ENCODE measurements around the gene PTX4.

Gene PTX4

GRCh38 chr16:1534021-1535020, 45.6 kb upstream of the PTX4 start:
- in situ Hi-C loops (cut with HindIII; ENCODE audit: low sequenced_read_pairs), result no loop called here
- no peak for DNase-seq (ENCODE audit: low read depth)
- no peak overlapping the region for H3K4me3 ChIP-seq (ENCODE audit: low read depth, low read length)
- no peak for TF ChIP-seq CTCF (IDR thresholded peaks at IDR 0.05; ENCODE audit: low read depth, low read length, missing control alignments)

- no peak within 1 kb of the TSS for H3K4me3 ChIP-seq (ENCODE audit: low read depth, low read length)
- in situ Hi-C loops (cut with HindIII; ENCODE audit: low sequenced_read_pairs), result no loop called here
- TF ChIP-seq CTCF (IDR thresholded peaks at IDR 0.05; ENCODE audit: low read depth, low read length, missing control alignments), result no peak
- DNase-seq (ENCODE audit: low read depth), result no peak
Measured at GRCh38 chr16:1533443-1533951, 44.8 kb upstream of the PTX4 start, which contains the start of gene TMEM204. Gene TMEM204, plus strand, starts transcription at chr16:1533666. Its CDS starts 610 bp downstream, at chr16:1534276.

- in situ Hi-C loops (cut with HindIII; ENCODE audit: low sequenced_read_pairs), result no loop called here
- TF ChIP-seq CTCF (IDR thresholded peaks at IDR 0.05; ENCODE audit: low read depth, low read length, missing control alignments), result no peak
- no peak overlapping the region for H3K4me3 ChIP-seq (ENCODE audit: low read depth, low read length)
- no peak for DNase-seq (ENCODE audit: low read depth)
Measured at GRCh38 chr16:1532771-1533170, 44.0 kb upstream of the PTX4 start.

- DNase-seq (ENCODE audit: low read depth), result no peak
- in situ Hi-C loops (cut with HindIII; ENCODE audit: low sequenced_read_pairs), result no loop called here
- no peak overlapping the region for H3K4me3 ChIP-seq (ENCODE audit: low read depth, low read length)
- TF ChIP-seq CTCF (IDR thresholded peaks at IDR 0.05; ENCODE audit: low read depth, low read length, missing control alignments), result no peak
Measured at GRCh38 chr16:1532081-1532760, 43.5 kb upstream of the PTX4 start.

- TF ChIP-seq CTCF (IDR thresholded peaks at IDR 0.05; ENCODE audit: low read depth, low read length, missing control alignments), result no peak
- H3K4me3 ChIP-seq (ENCODE audit: low read depth, low read length), result no peak overlapping the region
- in situ Hi-C loops (cut with HindIII; ENCODE audit: low sequenced_read_pairs), result no loop called here
- no peak for DNase-seq (ENCODE audit: low read depth)
Measured at GRCh38 chr16:1531638-1531910, 42.8 kb upstream of the PTX4 start.

GRCh38 chr16:1530883-1531637, 42.3 kb upstream of the PTX4 start:
- no peak for DNase-seq (ENCODE audit: low read depth)
- in situ Hi-C loops (cut with HindIII; ENCODE audit: low sequenced_read_pairs), result no loop called here
- no peak overlapping the region for H3K4me3 ChIP-seq (ENCODE audit: low read depth, low read length)
- TF ChIP-seq CTCF (IDR thresholded peaks at IDR 0.05; ENCODE audit: low read depth, low read length, missing control alignments), result no peak
